SJSA1 (cell line): ENCODE measurements around the gene CDH23. TPM values are rescaled to one million over a fixed set of nuclear protein-coding genes. Genes with fewer than 3 reads are reported as not detected.
A peak's percentile ranks its signal among the peaks of the same experiment; 100 is the strongest.
"Not testable (repeated sequence)": the region's sequence is repeated elsewhere in the genome, so short reads cannot be mapped to it uniquely, and the experiment has no call there.

Experiments
- DNase-seq, 2 experiments: peaks; one replicate each; pipeline ENCODE4 v3.0.0-alpha.2; 2015 to 2020; ENCODE audit warnings: low spot score in 2 of 2, low read depth in 1 of 2
- H3K27ac ChIP-seq: fragments of 250-450 bp; sonication (Bioruptor Pico); 2 replicates; pipeline ENCODE4 v1.5.1; 2020; ENCODE audit warnings: mild to moderate bottlenecking, moderate library complexity
- H3K27me3 ChIP-seq: fragments of 250-450 bp; sonication (Bioruptor Pico); replicated peaks from 2 replicates; pipeline ENCODE4 v1.5.1; 2020; ENCODE audit warnings: mild to moderate bottlenecking, moderate library complexity
- H3K36me3 ChIP-seq: fragments of 250-450 bp; sonication (Bioruptor Pico); 2 replicates; pipeline ENCODE4 v1.5.1; 2020; ENCODE audit warnings: mild to moderate bottlenecking
- H3K4me1 ChIP-seq: fragments of 250-450 bp; sonication (Bioruptor Pico); replicated peaks from 2 replicates; pipeline ENCODE4 v1.6.1; 2021; ENCODE audit warnings: mild to moderate bottlenecking
- H3K4me3 ChIP-seq: fragments of 250-450 bp; sonication (Bioruptor Pico); 2 replicates; pipeline ENCODE4 v1.5.1; 2020; ENCODE audit warnings: mild to moderate bottlenecking
- H3K9me3 ChIP-seq: fragments of 250-450 bp; sonication (Bioruptor Pico); replicated peaks from 2 replicates; pipeline ENCODE4 v1.5.1; 2020; ENCODE audit warnings: mild to moderate bottlenecking
- total RNA-seq: library from RNA; depleted of rRNA; stranded (reverse); fragments of >200 nt; shearing (Covaris generic); gene quantifications from 2 replicates; pipeline ENCODE4 v1.2.3, GENCODE V29; 2014; rRNA removed

The CDH23 gene
- total RNA-seq, 1 experiment from 2014 or later = 0.37 TPM

DNA sequence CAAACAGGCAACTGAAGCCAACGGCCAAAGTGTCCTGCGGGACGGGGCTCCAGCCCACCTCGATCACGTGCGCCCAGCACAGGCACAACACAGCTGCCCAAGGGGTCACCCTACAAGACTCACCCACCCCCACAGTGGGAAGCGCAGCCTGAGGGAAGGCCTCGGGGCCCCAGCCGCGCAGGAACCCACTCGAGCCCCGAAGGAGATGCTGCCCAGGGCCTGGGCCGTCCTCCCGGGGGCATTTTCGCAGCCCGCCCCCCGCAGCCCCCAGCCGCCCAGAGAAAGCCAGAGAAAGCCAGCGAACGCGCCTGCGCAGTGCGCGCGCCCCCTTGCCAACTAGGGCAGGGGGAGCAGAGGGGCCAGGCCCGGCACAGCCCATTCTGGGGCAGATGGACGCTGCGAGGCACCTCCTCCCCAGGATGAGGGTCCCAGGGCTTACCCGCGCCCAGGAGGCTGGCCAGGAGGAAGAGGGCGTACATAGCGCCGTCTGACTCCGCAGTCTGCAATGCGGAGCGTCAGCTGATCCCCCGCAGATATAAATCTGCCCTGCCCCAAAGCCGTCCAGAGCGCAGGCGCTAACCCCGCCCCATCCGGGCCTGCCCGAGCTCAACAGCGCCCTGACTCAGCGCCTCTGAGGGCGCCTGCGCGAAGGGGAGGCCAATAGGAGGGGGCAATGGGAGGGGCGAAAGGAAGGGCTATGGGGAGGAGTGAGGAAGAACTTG, 454.2 kb downstream of the CDH23 start, which contains the start of gene PSAP:
TSS of gene PSAP (minus strand) at position 509 of the 722 bp plus-strand sequence. CDS start at position 479, 30 bp downstream.
- Histone ChIP-seq H3K27me3 (no peaks in the 10 kb centered on the region), H3K9me3 (no peaks in the 10 kb centered on the region), H3K4me3 (peak within 1 kb of the TSS; percentile 75), H3K27ac (peak within 1 kb of the TSS; percentile 82), H3K4me1 (peaks cover 27% of the 10 kb centered on the region), H3K36me3 (peaks cover 4% of the 10 kb centered on the region)
- peak; percentile 97 to 99 for DNase-seq

DNA sequence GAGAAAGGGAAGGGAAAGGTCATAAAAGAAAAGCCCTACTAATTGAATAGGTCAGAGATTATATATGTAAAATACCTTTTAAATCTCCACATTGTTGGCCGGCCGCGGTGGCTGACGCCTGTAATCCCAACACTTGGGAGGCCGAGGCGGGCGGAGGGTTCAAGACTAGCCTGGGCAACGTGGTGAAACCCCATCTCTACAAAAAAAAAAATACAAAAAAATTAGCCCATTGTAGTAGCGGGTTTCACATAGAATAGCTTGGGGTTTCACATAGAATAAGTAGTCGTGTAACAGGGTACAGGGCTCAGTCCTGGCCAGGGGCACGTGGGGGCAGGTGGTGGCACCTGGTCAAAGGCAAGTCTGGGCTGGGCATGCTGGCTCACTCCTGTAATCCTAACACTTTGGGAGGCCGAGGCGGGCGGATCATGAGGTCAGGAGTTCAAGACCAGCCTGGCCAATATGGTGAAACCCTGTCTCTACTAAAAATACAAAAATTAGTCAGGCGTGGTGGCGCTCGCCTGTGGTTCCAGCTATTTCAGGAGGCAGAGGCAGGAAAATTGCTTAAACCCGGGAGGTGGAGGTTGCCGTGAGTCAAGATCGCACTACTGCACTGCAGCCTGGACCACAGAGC, 454.9 kb downstream of the CDH23 start:
- not testable (repeated sequence) for DNase-seq, H3K9me3 ChIP-seq, H3K27me3 ChIP-seq, H3K36me3 ChIP-seq
- Histone ChIP-seq H3K4me3 (peak overlapping the region; percentile 75), H3K4me1 (peaks cover 27% of the 10 kb centered on the region), H3K27ac (0 out of 2 replicates have a peak overlapping the region, but pooled peaks have one; percentile 82)

DNA sequence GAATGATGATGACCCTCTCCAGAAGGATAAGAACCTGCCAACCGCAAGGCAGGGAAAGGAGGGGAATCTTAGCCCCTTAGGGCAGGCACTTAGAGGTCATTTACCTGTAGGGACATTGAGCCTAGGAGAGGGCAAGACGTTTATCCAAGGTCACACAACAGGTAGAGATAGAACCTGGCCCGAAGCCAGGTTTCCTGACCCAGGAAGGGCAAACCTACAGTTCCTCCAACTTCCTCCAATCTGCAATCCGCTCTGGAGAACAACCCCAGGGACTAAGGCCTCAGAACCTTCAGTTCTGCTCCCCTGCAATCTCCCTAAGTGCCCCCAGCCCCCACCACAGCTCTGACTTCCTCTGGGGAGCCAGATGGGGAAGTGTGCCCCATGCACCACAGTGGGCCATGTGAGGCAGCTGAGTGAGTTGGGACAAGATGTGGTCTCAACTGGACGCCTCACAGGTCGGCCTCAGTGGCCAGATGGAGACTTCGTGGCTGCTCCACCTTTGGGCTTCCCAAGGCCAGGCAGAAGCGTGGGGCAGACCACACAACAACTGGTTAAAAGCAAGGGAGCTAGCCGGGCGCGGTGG, 455.7 kb downstream of the CDH23 start:
- H3K27me3 ChIP-seq = no peaks in the 10 kb centered on the region
- H3K4me1 ChIP-seq = peaks cover 27% of the 10 kb centered on the region
- no peak overlapping the region for H3K4me3 ChIP-seq
- H3K36me3 ChIP-seq = peaks cover 4% of the 10 kb centered on the region
- no peaks in the 10 kb centered on the region for H3K9me3 ChIP-seq
- DNase-seq = no peak
- no peak overlapping the region for H3K27ac ChIP-seq

- H3K4me3 ChIP-seq = no peak overlapping the region
- H3K36me3 ChIP-seq = peaks cover 4% of the 10 kb centered on the region
- peaks cover 19% of the 10 kb centered on the region for H3K4me1 ChIP-seq
- no peaks in the 10 kb centered on the region for H3K9me3 ChIP-seq
- no peaks in the 10 kb centered on the region for H3K27me3 ChIP-seq
- no peak overlapping the region for H3K27ac ChIP-seq
- no peak for DNase-seq
These were observed 457.3 kb downstream of the CDH23 start for GRCh38 chr10:71854031-71854430.

DNA sequence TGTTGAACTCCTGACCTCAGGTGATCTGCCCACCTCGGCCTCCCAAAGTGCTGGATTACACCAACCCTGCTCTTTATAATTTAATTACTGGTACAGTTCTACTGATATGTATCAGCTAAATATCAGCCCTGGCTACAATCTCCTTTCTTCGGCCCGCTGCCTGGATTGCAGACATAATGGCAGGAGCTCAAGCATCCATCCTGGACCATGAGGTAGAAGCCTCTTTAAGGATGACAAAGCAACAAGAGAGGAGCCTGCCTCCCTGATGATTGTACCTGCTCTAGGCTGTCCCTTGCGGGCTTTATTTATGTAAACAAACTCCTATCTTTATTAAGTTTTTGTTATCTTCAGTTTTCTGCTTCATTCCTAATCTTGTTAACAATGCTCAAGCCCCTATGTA, 459.9 kb downstream of the CDH23 start:
- no peak overlapping the region for H3K4me3 ChIP-seq
- H3K36me3 ChIP-seq = no peaks in the 10 kb centered on the region
- no peak for DNase-seq
- peaks cover 27% of the 10 kb centered on the region for H3K4me1 ChIP-seq
- H3K9me3 ChIP-seq = no peaks in the 10 kb centered on the region
- no peaks in the 10 kb centered on the region for H3K27me3 ChIP-seq
- H3K27ac ChIP-seq = no peak overlapping the region

DNA sequence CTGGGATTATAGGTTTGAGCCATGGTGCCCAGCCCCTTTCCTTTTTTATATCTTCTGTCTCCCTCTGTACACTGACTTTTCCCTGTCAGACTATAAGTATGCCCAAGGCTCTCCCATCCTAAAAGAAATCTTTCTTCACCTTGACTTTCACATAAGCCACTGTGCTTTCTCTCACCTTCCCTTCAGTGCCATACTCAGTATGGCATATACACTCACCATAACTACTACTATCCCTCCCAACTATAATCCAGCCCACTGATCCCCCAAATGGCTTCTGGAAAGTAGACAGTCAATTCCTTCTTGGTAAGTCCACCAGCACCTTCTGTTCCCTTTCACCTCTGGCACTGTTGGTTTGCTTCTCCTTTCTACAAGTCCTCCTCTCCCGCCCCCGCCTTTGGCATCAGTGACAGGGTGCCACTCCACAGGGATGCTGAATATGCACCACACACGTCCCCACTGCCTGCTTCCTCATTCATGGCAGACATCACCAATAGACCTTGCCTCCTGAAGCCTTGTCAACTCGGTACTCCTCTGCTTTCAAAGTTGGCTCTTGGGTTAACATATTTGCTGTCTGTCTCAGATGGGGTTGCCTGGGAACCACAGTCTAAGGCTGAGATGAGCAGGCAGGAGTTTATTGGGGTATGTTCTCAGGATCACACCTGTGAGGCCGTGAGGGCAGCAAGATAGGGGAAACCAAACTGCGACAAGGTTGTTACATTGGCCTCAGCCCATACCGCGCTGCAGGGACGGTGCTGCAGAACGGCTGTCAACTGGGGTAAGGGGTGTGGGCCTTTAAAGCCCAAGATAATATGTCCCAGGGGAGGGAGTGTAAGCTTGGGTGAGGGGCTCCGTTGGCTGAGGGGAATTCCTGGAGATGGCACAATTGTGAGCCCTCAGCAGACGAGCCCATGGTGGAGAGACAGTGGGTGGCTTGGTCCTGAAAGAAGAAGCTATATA, 461.5 kb downstream of the CDH23 start:
- no peak overlapping the region for H3K4me3 ChIP-seq
- DNase-seq = no peak
- peaks cover 28% of the 10 kb centered on the region for H3K4me1 ChIP-seq
- no peaks in the 10 kb centered on the region for H3K9me3 ChIP-seq
- H3K27ac ChIP-seq = no peak overlapping the region
- H3K27me3 ChIP-seq = no peaks in the 10 kb centered on the region
- H3K36me3 ChIP-seq = no peaks in the 10 kb centered on the region

GRCh38 chr10:71860243-71861029, 463.7 kb downstream of the CDH23 start:
- H3K36me3 ChIP-seq = no peaks in the 10 kb centered on the region
- DNase-seq = peak; percentile 93 to 97
- no peak overlapping the region for H3K4me3 ChIP-seq
- H3K9me3 ChIP-seq = no peaks in the 10 kb centered on the region
- no peaks in the 10 kb centered on the region for H3K27me3 ChIP-seq
- H3K27ac ChIP-seq = peak overlapping the region; percentile 92
- H3K4me1 ChIP-seq = peaks cover 28% of the 10 kb centered on the region

- Histone ChIP-seq H3K27ac (no peak overlapping the region), H3K27me3 (no peaks in the 10 kb centered on the region), H3K4me3 (no peak overlapping the region), H3K36me3 (no peaks in the 10 kb centered on the region), H3K9me3 (no peaks in the 10 kb centered on the region), H3K4me1 (peaks cover 33% of the 10 kb centered on the region)
- no peak for DNase-seq
These were observed 466.5 kb downstream of the CDH23 start for GRCh38 chr10:71863203-71863602.

DNA sequence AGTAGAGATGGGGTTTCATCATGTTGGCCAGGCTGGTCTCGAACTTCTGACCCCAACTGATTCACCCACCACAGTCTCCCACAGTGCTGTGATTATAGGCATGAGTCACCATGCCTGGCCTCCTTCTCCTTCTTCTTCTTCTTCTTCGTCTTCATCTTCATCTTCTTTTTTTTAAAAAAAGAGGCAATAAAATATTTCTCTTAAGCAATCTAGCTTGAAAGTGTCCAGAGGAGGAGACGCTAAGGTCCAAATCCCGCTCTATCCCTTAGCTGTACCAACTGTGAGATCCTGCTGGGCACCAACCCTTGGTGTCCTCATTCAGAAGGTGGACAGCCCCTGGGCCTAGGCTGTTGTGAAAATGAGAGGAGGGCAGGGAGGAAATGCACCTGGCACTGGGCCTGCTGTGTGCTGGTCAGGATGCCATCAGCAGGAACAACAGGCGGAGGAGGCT, 468.2 kb downstream of the CDH23 start:
- Histone ChIP-seq H3K36me3 (no peaks in the 10 kb centered on the region), H3K27ac (no peak overlapping the region), H3K9me3 (no peaks in the 10 kb centered on the region), H3K4me1 (peaks cover 27% of the 10 kb centered on the region), H3K27me3 (no peaks in the 10 kb centered on the region), H3K4me3 (no peak overlapping the region)
- no peak for DNase-seq

Other genes with a start within 250 kb of the CDH23 start
- gene UNC5B, start 184.3 kb upstream of the CDH23 start, total RNA-seq = 0.71 and 0.94 TPM in 2 replicates
- 0.88 and 1.1 TPM in 2 replicates for gene SLC29A3, start 77.7 kb upstream of the CDH23 start, total RNA-seq